Cardiac muscle cell (in vitro differentiated cells and primary cell): ENCODE results near the gene EPB41L1. TPM values are rescaled to one million over a fixed set of nuclear protein-coding genes. Genes with fewer than 3 reads are reported as not detected.

Experiments
- DNase-seq, 2 donors: peaks; one replicate each; pipeline versions ENCODE4 v3.0.0 to v3.0.0-alpha.2; 2010 to 2017; ENCODE audit warnings: low read depth in 1 of 2, low spot score in 1 of 2
- H3K27ac ChIP-seq: fragments of 200-600 bp; sonication (generic); 2 replicates; pipeline ENCODE4 v1.5.1; 2016
- H3K27me3 ChIP-seq: fragments of 200-600 bp; sonication (generic); 2 replicates; pipeline ENCODE4 v1.6.0; 2016; ENCODE audit warnings: control low read depth
- H3K36me3 ChIP-seq: fragments of 200-600 bp; sonication (generic); 2 replicates; pipeline ENCODE4 v1.5.1; 2016; ENCODE audit warnings: control low read depth
- H3K4me1 ChIP-seq: fragments of 200-600 bp; sonication (generic); 2 replicates; pipeline ENCODE4 v1.8.1; 2017; ENCODE audit warnings: low read depth, mild to moderate bottlenecking, mixed run types
- H3K4me3 ChIP-seq: fragments of 200-600 bp; sonication (generic); 2 replicates; pipeline ENCODE4 v1.5.1; 2016; ENCODE audit warnings: mild to moderate bottlenecking
- H3K9me3 ChIP-seq: fragments of 200-600 bp; sonication (generic); 2 replicates; pipeline ENCODE4 v1.5.1; 2017; ENCODE audit warnings: low read depth, mild to moderate bottlenecking, control low read depth
- CTCF ChIP-seq: IDR thresholded peaks from 2 replicates; pipeline ENCODE4 v1.5.1; 2012; ENCODE audit warnings: low read depth, mild to moderate bottlenecking, low read length
- polyA plus RNA-seq: library from polyadenylated mRNA; unstranded; fragments of >200 nt; fragmentation: Nextera tagmentation; extraction: Ambion mirVana; gene quantifications from 2 replicates; pipeline ENCODE4 v1.2.1, GENCODE V29; 2016
- total RNA-seq: library from RNA; depleted of rRNA; stranded (reverse); fragments of >200 nt; gene quantifications from 2 replicates; pipeline ENCODE4 v1.2.3, GENCODE V29; 2016

EPB41L1 gene
- total and polyA plus RNA-seq, 2 experiments from 2014 or later: 34.3 to 83.5 TPM

GRCh38 chr20:36235892-36236785, 81.6 kb downstream of the EPB41L1 start, which contains the start of gene AAR2:
AAR2 (plus strand) TSS chr20:36236478; CDS start chr20:36239869, 3,391 bp downstream.
- Histone ChIP-seq H3K27me3 (no peaks in the 10 kb centered on the region), H3K27ac (peak within 1 kb of the TSS; percentile 87), H3K4me3 (peak within 1 kb of the TSS; percentile 62), H3K36me3 (peaks cover 12% of the 10 kb centered on the region), H3K9me3 (no peaks in the 10 kb centered on the region), H3K4me1 (peaks cover 11% of the 10 kb centered on the region)
- TF ChIP-seq CTCF: no peak
- DNase-seq: peak; percentile 86

GRCh38 chr20:36236786-36237121, 82.2 kb downstream of the EPB41L1 start:
- no peaks in the 10 kb centered on the region for H3K9me3 ChIP-seq
- peaks cover 11% of the 10 kb centered on the region for H3K4me1 ChIP-seq
- peaks cover 18% of the 10 kb centered on the region for H3K36me3 ChIP-seq
- no peak for DNase-seq
- H3K27ac ChIP-seq: peak overlapping the region; percentile 87
- TF ChIP-seq CTCF: no peak
- peak overlapping the region; percentile 62 for H3K4me3 ChIP-seq
- H3K27me3 ChIP-seq: no peaks in the 10 kb centered on the region

GRCh38 chr20:36237477-36237876, 82.9 kb downstream of the EPB41L1 start:
- peaks cover 18% of the 10 kb centered on the region for H3K36me3 ChIP-seq
- no peak overlapping the region for H3K27ac ChIP-seq
- H3K9me3 ChIP-seq: no peaks in the 10 kb centered on the region
- TF ChIP-seq CTCF: no peak
- peak overlapping the region; percentile 62 for H3K4me3 ChIP-seq
- no peaks in the 10 kb centered on the region for H3K27me3 ChIP-seq
- no peak for DNase-seq
- peaks cover 11% of the 10 kb centered on the region for H3K4me1 ChIP-seq

- Histone ChIP-seq H3K36me3 (peaks cover 21% of the 10 kb centered on the region), H3K27me3 (no peaks in the 10 kb centered on the region), H3K4me3 (no peak overlapping the region), H3K4me1 (peaks cover 11% of the 10 kb centered on the region), H3K27ac (no peak overlapping the region), H3K9me3 (no peaks in the 10 kb centered on the region)
- no peak for TF ChIP-seq CTCF
- DNase-seq: no peak
These were observed 83.6 kb downstream of the EPB41L1 start for GRCh38 chr20:36238153-36238552.

GRCh38 chr20:36238760-36239159, 84.2 kb downstream of the EPB41L1 start:
- Histone ChIP-seq H3K4me1 (peaks cover 11% of the 10 kb centered on the region), H3K9me3 (no peaks in the 10 kb centered on the region), H3K27me3 (no peaks in the 10 kb centered on the region), H3K27ac (no peak overlapping the region), H3K36me3 (peaks cover 26% of the 10 kb centered on the region), H3K4me3 (no peak overlapping the region)
- no peak for TF ChIP-seq CTCF
- DNase-seq: no peak
